GM21528 (cell line): ENCODE measurements around the gene CARHSP1.
A peak's percentile ranks its signal among the peaks of the same experiment; 100 is the strongest.
"Not testable (repeated sequence)": the region's sequence is repeated elsewhere in the genome, so short reads cannot be mapped to it uniquely, and the experiment has no call there.

Experiments
- ATAC-seq: cut with Tn5 transposase; IDR thresholded peaks from one replicate; pipeline ENCODE4 v1.9.1; 2021; ENCODE audit warnings: mild to moderate bottlenecking, moderate library complexity; ENCODE audit not compliant: unreplicated experiment, low FRiP score

CARHSP1 gene

DNA sequence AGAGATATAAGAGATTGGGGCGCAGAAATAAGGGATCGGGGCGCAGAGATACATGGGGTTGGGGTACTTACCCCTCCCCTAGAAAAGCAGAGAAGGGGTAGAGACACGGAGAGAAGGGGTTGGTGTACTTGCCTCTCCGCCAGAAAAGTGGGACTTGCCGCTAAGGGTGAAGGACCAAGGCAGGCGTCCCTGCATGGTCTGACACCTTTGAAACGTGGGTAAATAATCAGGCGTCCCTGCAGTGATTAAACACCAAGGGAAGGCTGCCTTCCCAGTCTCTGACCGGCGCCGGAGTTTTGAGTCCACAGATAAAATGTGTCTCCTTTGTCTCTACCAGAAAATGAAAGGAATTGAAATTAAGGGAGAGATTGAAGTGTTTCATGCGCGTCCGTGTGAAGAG, 31.2 kb downstream of the CARHSP1 start:
- ATAC-seq, result not testable (repeated sequence)

DNA sequence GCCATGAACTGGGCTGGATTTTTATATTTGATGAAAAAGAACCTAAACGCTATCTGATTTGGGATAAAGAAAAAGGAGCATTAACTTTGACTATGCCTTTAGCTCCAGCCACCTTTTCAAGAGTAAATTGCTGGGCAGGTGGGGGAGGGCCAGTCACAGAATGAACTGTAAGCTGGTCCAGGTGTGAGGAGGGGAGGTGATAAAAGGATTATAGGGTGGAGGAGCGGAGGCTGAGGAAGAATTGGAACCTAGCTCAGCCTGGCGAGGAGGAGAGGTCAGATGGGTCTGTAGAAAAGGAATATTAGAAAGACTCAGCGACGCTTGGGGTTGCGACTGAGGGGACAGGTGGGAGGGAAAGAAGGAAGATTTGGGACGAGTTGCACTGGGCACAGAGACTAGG, 32.0 kb downstream of the CARHSP1 start:
- ATAC-seq, result not testable (repeated sequence)

DNA sequence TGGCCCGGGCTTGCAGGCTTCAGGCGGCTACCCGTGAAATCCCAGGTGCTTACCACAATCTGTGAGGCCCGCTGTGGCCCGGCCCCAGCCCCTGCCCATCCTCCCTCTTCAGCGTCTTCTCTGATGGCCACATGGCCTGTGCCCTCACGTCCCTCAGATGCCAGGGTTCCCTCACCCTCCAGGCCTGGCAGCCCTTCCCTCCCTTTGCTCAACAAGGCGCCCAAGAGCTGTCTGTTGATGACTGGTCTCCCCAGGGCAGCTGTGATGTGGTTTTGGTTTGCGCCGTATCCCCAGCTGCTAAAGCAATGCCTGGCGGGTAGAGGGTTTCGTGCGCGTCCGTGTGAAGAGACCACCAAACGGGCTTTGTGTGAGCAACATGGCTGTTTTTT, 36.1 kb downstream of the CARHSP1 start:
- no peak for ATAC-seq

DNA sequence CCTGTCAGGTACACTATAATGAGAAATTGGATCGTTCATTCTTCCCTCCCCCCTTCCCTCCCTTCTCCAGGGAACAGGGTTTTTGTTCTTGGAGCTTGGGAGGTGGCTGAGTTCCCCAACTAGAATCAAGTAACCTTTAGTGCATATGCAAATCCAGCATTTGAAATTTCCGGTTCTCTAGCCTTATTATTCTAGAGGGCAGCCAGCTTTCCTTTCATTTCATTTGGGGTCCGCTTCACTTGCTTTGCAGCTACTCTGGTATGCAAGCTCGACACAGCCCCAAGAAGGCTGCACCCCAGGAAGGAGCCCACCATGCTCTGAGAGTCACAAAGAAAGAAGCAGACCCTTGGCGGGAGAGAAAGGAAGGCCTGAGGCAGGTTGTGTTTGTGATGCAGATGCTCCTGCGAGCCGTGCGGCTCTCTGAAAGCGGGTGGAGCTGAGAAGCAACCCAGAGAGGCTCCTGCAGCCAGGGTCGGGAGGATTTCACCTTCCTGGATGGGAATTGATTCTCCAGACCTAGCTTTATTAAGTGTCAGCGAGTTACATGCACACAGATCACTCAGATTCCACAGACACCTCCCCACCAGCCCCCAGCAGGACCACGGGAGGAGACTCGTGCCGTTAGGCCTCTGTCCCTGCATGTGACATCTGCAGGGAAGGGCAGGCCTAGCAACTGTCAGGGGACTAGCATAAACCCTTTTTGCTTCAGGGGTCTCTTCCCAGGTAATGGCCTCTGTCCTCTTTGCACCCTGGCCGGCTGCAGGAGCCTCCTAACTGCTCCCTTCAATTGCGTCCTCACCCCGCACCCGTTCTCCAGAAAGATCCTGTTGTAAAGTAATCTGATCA, 36.7 kb downstream of the CARHSP1 start:
- ATAC-seq, result no peak

DNA sequence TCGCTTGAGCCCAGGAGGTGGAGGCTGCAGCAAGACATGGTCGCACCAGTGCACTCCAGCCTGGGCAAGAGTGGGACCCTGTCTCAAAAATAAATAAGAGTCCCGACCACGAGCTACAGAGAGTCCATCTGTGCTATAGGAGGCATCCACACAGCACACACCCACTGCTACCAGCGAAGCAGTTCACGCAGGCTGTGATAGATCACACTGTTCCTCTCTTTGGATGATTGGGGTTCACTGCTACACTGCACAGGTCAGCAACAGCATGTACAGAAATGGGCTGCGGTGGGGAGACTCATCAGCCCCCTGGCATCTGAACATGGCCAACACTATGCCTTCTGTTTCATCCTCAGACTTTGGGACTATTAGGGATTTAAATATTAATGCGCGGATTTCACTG, 37.4 kb downstream of the CARHSP1 start:
- ATAC-seq, result no peak

DNA sequence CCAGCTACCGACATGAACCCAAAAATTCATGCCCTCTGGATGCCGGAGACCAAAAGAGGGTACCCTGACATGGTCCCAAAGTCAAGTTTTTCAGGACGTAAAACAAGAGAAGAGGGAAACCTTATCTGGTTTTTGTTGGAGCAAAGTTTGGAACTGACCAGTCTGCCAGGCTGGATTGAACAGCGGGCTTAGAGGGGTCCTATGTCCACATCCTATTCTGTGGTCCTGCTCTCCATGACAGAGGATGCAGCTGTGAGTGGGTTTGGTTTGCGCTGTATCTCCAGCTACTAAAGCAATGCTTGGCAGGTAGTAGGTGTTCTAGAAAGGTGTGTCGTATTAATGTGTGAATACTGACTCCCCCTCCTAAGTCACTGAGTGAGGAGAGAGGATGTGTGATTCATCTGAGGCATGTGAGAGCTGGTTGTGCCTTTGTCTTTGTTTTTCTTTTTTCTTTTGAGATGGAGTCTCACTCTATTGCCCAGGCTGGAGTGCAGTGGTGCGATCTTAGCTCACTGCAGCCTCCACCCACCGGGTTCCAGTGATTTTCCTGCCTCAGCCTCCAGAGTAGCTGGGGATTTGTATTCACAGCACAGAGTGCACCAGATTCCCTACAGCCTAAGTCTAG, 40.2 kb downstream of the CARHSP1 start:
- ATAC-seq, result no peak

DNA sequence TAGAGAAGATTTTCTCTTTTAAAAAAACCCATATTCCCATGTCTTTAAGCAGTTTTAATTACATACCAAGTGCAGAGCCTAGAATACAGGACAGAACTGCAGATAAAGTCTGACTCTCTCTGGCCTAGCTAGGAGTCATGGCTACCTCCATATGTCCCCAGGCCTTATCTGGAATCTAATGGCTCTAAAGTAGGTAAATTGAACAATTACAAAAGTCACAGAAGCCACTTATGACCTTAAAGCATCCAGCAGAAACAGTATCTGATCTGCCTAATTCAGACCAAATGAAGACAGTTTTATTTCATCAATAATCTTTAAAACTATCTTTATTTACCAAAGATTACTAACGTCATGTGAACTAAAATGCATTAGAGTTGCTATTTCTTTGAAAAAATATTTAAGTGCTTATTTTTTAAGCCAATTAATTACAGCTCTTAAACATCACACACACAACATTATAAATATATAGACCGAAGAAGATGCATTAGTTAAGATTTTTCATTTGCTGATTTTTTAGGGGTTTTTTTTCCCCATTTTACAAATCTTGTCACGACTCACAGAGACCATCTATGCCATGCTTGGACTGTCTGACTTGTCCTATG, 42.4 kb downstream of the CARHSP1 start:
- ATAC-seq, result no peak

DNA sequence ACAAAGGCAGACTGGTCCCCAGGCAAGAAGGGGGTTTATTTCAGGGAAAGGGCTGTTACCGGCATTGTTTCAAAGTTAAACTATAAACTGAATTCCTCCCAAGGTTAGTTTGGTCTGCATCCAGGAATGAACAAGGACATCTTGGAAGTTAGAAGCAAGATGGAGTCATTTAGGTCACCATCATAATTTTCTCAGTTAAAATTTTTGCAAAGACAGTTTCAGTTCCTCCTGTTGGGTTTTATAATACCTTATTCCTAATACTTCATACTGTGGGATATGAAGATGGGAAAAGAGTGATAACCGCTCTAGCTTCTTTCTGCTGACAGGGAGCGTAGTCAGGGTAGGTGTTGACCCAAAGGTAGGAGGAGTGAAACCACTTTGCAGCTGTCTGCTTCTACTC, 46.4 kb downstream of the CARHSP1 start:
- no peak for ATAC-seq

DNA sequence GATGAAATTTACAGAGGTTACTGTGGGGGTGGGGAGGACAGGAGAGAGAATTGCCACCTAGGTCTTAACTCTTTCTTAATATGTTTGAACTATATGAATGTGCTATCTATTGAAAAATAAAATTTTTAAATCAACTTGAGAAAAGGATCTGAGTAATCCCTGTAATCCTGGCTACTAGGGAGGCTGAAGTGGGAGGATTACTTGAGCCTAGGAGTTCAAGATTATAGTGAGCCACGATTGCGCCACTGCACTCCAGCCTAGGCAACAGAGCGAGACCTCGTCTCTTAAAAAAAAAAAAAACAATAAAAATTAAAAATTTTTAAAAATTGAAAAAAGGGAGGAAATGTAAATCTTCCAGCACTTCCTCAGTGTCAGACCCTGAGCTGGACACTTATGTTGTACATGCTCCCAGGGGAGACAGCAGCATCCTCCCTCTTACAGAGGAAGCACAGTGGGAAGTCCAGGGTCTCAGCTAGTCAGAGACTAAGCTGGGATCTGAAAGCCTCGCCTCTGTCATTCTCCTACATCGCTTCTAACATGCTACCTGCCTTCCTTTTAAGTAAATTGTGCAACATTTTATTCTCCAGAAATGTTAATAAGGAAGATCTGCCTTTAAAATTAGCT, 49.3 kb downstream of the CARHSP1 start:
- ATAC-seq, result no peak

DNA sequence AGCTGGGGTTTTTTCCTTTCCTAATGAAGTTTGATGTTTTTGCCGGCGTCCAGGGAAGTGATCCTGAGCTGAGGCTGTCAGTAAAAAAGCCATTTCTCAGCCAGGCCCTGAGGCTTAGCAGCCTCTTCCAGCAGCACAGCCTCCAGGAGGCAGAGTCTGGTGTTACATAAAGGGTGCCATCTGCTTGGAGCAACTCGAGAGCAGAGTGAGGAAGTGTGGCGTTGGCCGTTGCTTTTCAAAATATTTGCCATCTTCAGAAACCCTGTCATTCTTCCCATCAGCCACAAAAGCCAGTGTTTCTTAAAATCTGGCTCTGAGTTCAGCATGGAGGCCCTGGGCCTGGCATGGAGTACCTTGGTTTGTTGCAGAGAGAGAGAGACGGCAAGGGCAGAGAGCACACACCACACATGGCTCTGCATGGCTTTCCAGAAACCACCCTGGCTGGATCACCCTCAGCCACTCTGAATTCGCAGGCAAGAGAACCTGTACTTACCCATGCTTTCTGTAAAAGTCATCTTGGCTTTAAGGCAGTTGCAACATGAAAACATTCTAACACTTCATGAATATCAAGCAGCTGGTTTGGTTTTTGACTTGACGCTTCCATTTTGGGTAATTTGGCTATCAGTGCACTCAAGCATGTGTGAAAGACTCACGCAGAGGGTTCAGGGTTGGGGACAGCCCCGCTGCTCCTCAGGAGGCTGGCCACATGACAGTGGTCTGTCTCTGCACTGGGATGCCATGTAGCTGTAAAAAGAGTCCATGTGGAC, 50.1 kb downstream of the CARHSP1 start:
- ATAC-seq, result peak; percentile 60

DNA sequence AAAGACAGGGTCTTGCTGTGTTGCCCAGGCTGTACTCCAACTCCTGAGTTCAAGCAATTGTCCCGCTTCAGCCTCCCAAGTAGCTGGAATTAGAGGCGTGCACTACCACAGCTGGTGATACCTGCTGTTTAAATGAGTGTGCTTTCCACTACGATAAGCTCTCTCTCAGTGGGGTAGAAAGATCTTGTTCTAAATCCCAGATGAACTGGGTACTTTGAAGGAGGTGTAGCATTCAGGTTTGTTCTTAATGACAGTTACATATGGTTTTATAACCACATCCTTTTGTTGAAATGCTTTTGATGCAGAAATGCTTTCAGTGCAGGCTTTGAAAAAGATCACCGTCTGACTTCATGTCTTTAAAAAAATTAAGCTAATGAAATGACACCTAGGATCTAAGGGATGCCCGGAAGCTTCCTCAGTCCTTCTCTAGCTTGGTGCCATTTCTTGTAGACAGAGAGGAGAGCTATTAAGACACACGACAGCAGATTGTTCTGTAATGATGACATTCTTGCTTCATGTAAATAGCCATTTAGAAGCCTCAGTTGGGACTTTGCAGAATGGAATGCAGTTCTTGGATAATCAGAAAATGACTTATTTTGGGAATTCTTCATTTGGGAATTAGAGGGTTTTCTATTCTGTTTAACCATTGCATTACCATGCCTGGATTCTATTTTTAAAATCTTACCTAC, 51.7 kb downstream of the CARHSP1 start:
- ATAC-seq, result no peak

DNA sequence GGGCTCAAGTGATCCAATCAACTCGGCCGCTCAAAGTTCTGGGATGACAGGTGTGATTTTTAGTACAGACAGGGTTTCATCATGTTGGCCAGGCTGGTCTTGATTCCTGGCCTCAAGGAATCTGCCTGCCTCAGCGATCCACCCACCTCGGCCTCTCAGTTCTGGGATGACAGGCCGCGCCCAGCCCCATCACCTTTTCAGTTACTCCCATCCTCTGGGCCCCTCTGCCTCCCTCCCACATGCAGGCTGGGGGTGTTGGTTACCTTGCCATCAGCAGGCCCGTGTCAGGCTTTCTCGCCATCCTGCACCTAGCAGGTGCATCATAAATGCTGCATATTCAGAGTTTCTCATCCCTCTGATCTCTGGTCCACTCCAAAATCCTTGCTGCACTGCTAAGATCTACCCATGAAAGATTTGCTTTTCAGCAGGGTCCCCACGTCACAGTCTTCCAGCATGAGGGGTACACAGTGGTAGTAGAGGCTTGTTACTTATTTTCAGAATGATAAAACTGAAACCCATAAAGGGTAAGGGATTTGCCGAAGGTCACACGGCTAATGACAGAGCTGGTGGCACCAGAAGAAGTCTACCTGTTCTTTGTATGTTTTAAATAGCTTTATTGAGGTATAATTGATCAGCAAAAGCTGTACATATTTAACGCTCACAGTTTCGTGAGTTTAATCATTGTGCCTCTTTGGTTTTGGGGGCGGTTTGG, 54.6 kb downstream of the CARHSP1 start:
- no peak for ATAC-seq

DNA sequence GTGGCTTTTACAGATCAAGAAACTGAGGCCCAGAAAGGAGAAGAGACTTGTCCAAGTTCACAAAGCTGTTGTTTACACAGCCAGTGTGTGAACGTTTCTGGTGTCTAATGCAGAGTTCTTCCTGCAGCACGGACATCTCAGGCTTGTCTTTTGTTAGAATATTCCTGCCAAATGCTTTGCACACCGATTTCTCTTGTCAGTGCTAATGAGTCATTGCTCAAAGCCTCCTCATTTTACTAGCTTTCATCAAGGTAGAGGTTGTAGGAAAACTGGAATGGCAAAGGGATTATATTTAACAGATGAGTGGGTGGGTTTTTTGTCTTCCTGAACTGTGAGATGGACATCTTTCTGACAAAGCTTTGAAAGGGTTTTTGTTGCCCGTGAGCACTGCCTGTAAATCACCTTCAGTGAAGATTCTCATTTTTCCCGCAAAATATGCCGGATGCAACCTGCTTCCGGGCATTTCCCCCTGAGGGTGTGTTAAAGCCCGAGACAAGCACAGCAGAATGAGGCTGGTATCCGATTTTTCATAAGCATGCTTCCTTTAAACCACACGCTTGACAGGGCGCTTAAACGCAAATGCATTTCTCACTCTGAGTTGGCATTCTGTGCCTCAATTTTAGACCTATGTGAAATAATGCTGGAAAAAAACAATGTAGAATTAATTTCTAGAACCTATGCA, 56.5 kb downstream of the CARHSP1 start:
- ATAC-seq, result no peak

DNA sequence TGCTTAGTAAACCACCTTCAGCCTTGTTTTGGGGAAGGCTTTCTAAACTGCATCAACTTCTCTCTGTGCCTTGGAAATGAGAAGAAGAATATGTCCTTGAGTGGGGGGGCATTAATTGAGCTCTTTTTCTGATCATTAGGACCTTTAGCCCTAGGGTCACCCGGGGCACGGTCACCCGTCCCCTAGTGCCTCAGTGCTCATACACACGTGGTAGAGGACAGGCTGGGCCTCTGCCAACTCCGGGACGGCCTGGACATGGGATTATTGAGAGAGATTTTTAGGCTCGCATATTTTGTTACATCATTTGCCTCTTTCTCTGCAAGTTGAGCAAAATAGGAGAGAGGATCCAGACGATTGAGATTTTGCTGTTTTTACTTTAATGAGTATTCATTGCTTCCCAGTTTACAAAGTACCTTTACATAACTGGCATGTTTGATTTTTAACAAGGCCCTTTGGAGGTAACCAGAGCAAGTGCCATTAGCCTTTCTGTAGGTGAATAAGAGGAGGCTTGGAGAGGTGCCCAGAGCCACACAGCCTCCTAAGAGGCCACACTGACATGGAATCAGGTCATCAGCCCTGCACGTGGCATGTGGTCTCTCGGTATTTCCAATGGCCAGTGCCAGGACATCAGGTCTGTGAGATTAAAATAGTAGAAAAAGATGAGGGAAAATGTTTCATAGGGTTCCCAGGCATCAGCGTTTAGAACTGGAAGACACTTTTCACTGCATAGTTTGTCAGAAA, 60.0 kb downstream of the CARHSP1 start:
- no peak for ATAC-seq

DNA sequence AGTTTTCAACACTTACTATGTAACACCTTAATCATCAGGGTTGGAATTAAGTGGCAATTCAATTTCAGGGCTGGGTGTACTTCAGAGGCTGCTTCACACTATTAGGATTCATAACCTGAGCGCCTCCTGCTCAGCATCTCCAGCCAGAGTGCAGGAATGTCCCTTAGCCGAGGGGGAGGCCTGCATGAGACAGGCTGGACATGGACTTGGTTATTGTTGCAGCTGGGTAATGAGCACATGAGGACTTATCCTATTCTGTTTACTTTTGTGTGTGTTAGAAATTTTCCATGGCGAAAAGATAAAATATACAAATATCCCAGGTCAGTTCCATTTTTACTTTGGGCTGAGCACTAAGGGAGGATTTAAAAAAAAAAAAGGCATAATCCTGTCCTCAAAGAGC, 60.8 kb downstream of the CARHSP1 start:
- ATAC-seq, result no peak

DNA sequence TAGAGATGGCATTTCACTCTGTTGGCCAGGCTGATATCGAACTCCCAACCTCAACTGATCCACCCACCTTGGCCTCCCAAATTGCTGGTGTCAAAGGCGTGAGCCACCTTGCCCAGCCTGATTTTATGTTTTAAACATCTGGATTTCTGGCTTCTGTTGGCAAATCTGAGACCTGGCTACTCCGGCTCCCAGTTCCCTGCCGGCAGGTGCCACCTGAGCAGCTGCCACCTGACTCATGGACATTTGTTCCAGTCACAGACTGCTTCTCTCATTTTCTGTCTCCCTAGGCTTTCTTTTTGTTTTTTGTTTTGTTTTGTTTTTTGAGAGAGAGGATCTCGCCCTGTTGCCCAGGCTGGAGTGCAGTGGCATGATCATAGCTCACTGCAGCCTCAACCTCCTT, 61.6 kb downstream of the CARHSP1 start:
- ATAC-seq, result no peak

DNA sequence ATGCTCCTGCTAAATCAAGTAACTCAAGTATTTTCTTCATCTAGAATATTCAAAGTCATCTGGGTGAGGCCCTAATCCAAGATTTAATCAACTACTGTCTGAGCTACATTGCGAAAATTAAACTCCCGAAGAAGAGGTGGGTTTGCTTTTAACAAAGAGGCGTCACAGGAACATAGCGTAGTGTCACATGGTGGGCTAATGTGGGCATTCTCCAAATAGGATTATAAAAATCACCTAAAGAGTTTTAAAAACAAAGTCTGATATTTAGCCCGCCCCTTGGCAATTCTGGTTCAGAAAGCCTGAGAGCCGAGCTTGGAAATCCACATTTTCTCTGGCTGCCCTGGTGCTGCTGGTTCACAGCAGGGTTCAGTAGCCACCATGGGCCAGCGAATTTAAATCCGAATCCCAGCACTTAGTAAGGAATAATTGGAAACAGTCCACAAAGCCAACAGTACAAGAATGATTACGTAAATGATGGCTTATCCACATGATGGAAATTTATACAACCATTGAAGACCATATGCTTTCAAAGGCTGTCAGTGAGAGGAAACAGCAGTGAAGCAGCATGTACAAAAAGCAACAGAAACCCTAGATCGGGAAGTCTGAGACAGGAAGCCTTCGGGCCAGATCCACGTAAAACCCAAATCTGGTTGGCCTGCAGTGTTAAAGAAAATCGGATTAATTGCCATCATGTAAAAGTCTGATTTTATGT, 62.4 kb downstream of the CARHSP1 start:
- no peak for ATAC-seq

DNA sequence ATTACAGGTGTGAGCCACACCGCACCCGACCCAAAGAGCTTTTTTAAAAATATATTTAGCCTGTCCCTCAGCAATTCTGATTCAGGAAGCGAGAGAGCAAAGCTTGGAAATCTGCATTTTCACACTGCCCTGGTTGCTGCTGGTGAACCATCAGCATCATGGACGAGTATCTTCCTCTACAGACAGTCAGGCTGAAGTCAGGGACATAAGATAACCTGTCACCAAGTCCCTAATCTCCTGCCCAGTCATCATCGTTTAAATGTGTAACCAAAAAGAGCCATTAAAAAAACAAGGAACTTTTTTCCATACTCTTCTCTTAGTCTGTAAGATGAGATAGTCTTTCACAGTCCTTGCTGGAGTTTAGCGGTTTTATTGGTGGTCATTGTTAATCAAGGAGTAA, 64.5 kb downstream of the CARHSP1 start:
- no peak for ATAC-seq
